H1 (cell line): ENCODE data around the gene CBLN3. TPM values are rescaled to one million over a fixed set of nuclear protein-coding genes. Genes with fewer than 3 reads are reported as not detected.

Experiments used
- CTCF ChIA-PET: fragments of 300-600 bp; sonication (Branson Sonifier 250); formaldehyde crosslinking; loops from one replicate; lab custom pipeline; 2021; ENCODE audit not compliant: partially characterized antibody; lab: Charles Lee
- POLR2A ChIA-PET: fragments of 300-600 bp; sonication (Branson Sonifier 250); formaldehyde crosslinking; loops from one replicate; lab custom pipeline; 2021; ENCODE audit warnings: inconsistent platforms; ENCODE audit not compliant: partially characterized antibody; lab: Charles Lee
- DNase-seq, 2 experiments: peaks; one replicate each; pipeline versions ENCODE4 v3.0.0 to v3.0.0-alpha.2; 2010 to 2022; ENCODE audit warnings: low spot score in 2 of 2, low read depth in 1 of 2, mixed read lengths in 1 of 2
- FAIRE-seq: peaks from 2 replicates; lab custom pipeline; 2011; peaks lifted over from hg19 to GRCh38; lab: Jason Lieb, UNC
- H2AFZ ChIP-seq: 2 replicates; pipeline ENCODE4 v1.8.1; 2012; ENCODE audit warnings: low read length, inconsistent platforms
- H2AK5ac ChIP-seq: 2 replicates; pipeline ENCODE4 v1.6.1; 2013; ENCODE audit warnings: low read depth, low read length
- H2BK120ac ChIP-seq: replicated peaks from 2 replicates; pipeline ENCODE3; 2013; ENCODE audit warnings: low read depth, low read length, inconsistent platforms
- H2BK12ac ChIP-seq: 2 replicates; pipeline ENCODE4 v1.6.1; 2013; ENCODE audit warnings: low read depth, low read length
- H2BK15ac ChIP-seq: 2 replicates; pipeline ENCODE4 v1.6.1; 2013; ENCODE audit warnings: low read length
- H2BK20ac ChIP-seq: 2 replicates; pipeline ENCODE4 v1.6.1; 2013; ENCODE audit warnings: low read length
- H2BK5ac ChIP-seq: 2 replicates; pipeline ENCODE4 v1.6.1; 2013; ENCODE audit warnings: low read depth, low read length
- H3K14ac ChIP-seq: 2 replicates; pipeline ENCODE4 v1.6.1; 2013; ENCODE audit warnings: inconsistent platforms; ENCODE audit not compliant: insufficient read length
- H3K18ac ChIP-seq: 2 replicates; pipeline ENCODE4 v1.6.1; 2013; ENCODE audit warnings: low read length; ENCODE audit errors: extremely low read depth
- H3K23ac ChIP-seq: 2 replicates; pipeline ENCODE4 v1.6.1; 2013; ENCODE audit warnings: inconsistent platforms; ENCODE audit not compliant: insufficient read length
- H3K23me2 ChIP-seq: 2 replicates; pipeline ENCODE4 v1.6.1; 2013; ENCODE audit warnings: low read depth, low read length
- H3K27ac ChIP-seq: 2 replicates; pipeline ENCODE4 v1.6.1; 2011; ENCODE audit warnings: low read depth, low read length, inconsistent platforms
- H3K27me3 ChIP-seq, 4 experiments: replicated peaks in 1 of 4; 1 replicate in 1 of 4; 2 replicates in 3 of 4; pipeline versions ENCODE4 v1.6.1 to v1.8.1; 2011 to 2013; ENCODE audit warnings: low read length in 3 of 4, mild to moderate bottlenecking in 3 of 4, inconsistent platforms in 2 of 4, mixed read lengths in 2 of 4, moderate library complexity in 1 of 4; ENCODE audit not compliant: control insufficient read depth in 3 of 4, insufficient read depth in 3 of 4; ENCODE audit errors: extremely low read depth in 1 of 4
- H3K36me3 ChIP-seq, 4 experiments: 2 replicates each; pipeline versions ENCODE4 v1.6.1 to v1.8.1; 2011 to 2013; ENCODE audit warnings: mild to moderate bottlenecking in 4 of 4, low read length in 3 of 4, moderate library complexity in 2 of 4, control low read depth in 1 of 4, inconsistent platforms in 1 of 4; ENCODE audit not compliant: insufficient read depth in 4 of 4, control insufficient read depth in 2 of 4
- H3K4ac ChIP-seq: replicated peaks from 2 replicates; pipeline ENCODE3; 2013; ENCODE audit warnings: low read length, low read depth, mixed read lengths, inconsistent platforms; ENCODE audit not compliant: insufficient read length
- H3K4me1 ChIP-seq, 4 experiments: replicated peaks in 1 of 4; 1 replicate in 1 of 4; 2 replicates in 3 of 4; pipeline versions ENCODE4 v1.6.1 to v1.8.1; 2011 to 2013; ENCODE audit warnings: low read length in 3 of 4, inconsistent platforms in 2 of 4, mixed read lengths in 1 of 4; ENCODE audit not compliant: insufficient read depth in 4 of 4, control insufficient read depth in 3 of 4
- H3K4me2 ChIP-seq, 2 experiments: 2 replicates each; pipeline versions ENCODE4 v1.6.1 to v1.8.1; 2011 to 2013; ENCODE audit warnings: low read depth in 2 of 2, low read length in 2 of 2, control low read depth in 1 of 2, inconsistent platforms in 1 of 2, mild to moderate bottlenecking in 1 of 2; ENCODE audit not compliant: insufficient read depth in 1 of 2
- H3K4me3 ChIP-seq, 4 experiments: fragments of 200-600, 300-600 bp in 1 of 4; sonication (generic), shearing (Covaris generic), sonication (Bioruptor Twin) in 1 of 4; 2 replicates each; pipeline versions ENCODE4 v1.5.1 to v1.8.1; 2011 to 2016; ENCODE audit warnings: low read length in 4 of 4, low read depth in 3 of 4, control low read depth in 2 of 4, inconsistent platforms in 2 of 4, mild to moderate bottlenecking in 2 of 4, mixed read lengths in 1 of 4, moderate library complexity in 1 of 4; ENCODE audit not compliant: insufficient read depth in 2 of 4; ENCODE audit errors: extremely low read depth in 1 of 4
- H3K56ac ChIP-seq: replicated peaks from 2 replicates; pipeline ENCODE3; 2013; ENCODE audit warnings: low read depth, mild to moderate bottlenecking, mixed read lengths, low read length, inconsistent platforms; ENCODE audit not compliant: insufficient read length
- H3K79me1 ChIP-seq: 2 replicates; pipeline ENCODE4 v1.6.1; 2013; ENCODE audit warnings: low read depth, low read length, control low read depth
- H3K79me2 ChIP-seq, 2 experiments: 2 replicates each; pipeline versions ENCODE4 v1.6.1 to v1.8.1; 2012 to 2013; ENCODE audit warnings: low read length in 2 of 2, mild to moderate bottlenecking in 2 of 2, inconsistent platforms in 1 of 2; ENCODE audit not compliant: insufficient read depth in 2 of 2, control insufficient read depth in 1 of 2
- H3K9ac ChIP-seq, 4 experiments: replicated peaks in 1 of 4; 1 replicate in 1 of 4; 2 replicates in 3 of 4; pipeline versions ENCODE4 v1.6.1 to v1.8.1; 2011 to 2013; ENCODE audit warnings: low read depth in 3 of 4, low read length in 3 of 4, control low read depth in 2 of 4, mild to moderate bottlenecking in 2 of 4, moderate library complexity in 2 of 4, inconsistent platforms in 1 of 4; ENCODE audit errors: extremely low read depth in 1 of 4
- H3K9me3 ChIP-seq, 2 experiments: 2 replicates each; pipeline versions ENCODE4 v1.6.1 to v1.8.1; 2012 to 2013; ENCODE audit warnings: mild to moderate bottlenecking in 2 of 2, moderate library complexity in 2 of 2, control low read depth in 1 of 2, inconsistent platforms in 1 of 2, low read depth in 1 of 2, low read length in 1 of 2, mixed read lengths in 1 of 2; ENCODE audit not compliant: insufficient read depth in 2 of 2
- H4K20me1 ChIP-seq, 2 experiments: replicated peaks in 1 of 2; 2 replicates each; pipeline versions ENCODE3 to v1.8.1; 2011 to 2013; ENCODE audit warnings: inconsistent platforms in 2 of 2, low read length in 2 of 2, mild to moderate bottlenecking in 1 of 2; ENCODE audit not compliant: insufficient read depth in 2 of 2, control insufficient read depth in 1 of 2
- H4K5ac ChIP-seq: 2 replicates; pipeline ENCODE4 v1.6.1; 2013; ENCODE audit warnings: low read length, low read depth, mixed read lengths, inconsistent platforms; ENCODE audit not compliant: insufficient read length
- H4K8ac ChIP-seq: 2 replicates; pipeline ENCODE4 v1.8.0; 2013; ENCODE audit warnings: mild to moderate bottlenecking, moderate library complexity, low read length, inconsistent platforms; ENCODE audit not compliant: insufficient read depth; ENCODE audit errors: extremely low read depth
- H4K91ac ChIP-seq: replicated peaks from 2 replicates; pipeline ENCODE3; 2013; ENCODE audit warnings: low read length, mixed read lengths, inconsistent platforms; ENCODE audit not compliant: insufficient read length
- CEBPB ChIP-seq: IDR thresholded peaks from 2 replicates; pipeline ENCODE4 v1.6.1; 2012; ENCODE audit warnings: low read depth, low read length
- CTCF ChIP-seq, 3 experiments: IDR thresholded peaks; 1 replicate in 2 of 3; 2 replicates in 1 of 3; pipeline versions ENCODE4 v1.5.1 to v1.6.1; 2011; ENCODE audit warnings: low read length in 3 of 3, mild to moderate bottlenecking in 3 of 3, inconsistent platforms in 2 of 3, low read depth in 1 of 3, moderate library complexity in 1 of 3; ENCODE audit not compliant: insufficient read depth in 1 of 3; ENCODE audit errors: control extremely low read depth in 1 of 3
- FOSL1 ChIP-seq: IDR thresholded peaks from 2 replicates; pipeline ENCODE4 v1.6.1; 2011; ENCODE audit warnings: mild to moderate bottlenecking, low read depth, low read length, moderate library complexity; ENCODE audit not compliant: insufficient read depth
- SP4 ChIP-seq: IDR thresholded peaks from 2 replicates; pipeline ENCODE4 v1.6.1; 2012; ENCODE audit warnings: low read length, inconsistent platforms
- SRF ChIP-seq: IDR thresholded peaks from 2 replicates; pipeline ENCODE4 v1.6.1; 2011; ENCODE audit warnings: mild to moderate bottlenecking, low read depth, low read length, moderate library complexity
- WGBS, 2 experiments: shearing (Covaris generic) in 1 of 2; methylation state at CpG; one replicate each; pipeline versions ENCODE4 v1.1.6 to v1.1.7; 2013 to 2015; ENCODE audit warnings: low lambda C conversion rate in 2 of 2, mixed read lengths in 2 of 2, inconsistent platforms in 1 of 2, low coverage in 1 of 2, missing lambda C conversion rate in 1 of 2; ENCODE audit not compliant: insufficient replicate concordance in 2 of 2, insufficient coverage in 1 of 2, insufficient read length in 1 of 2; ENCODE audit errors: extremely low coverage in 1 of 2, missing lambda C conversion rate in 1 of 2; 5-methylcytosine and 5-hydroxymethylcytosine counted together
- polyA plus RNA-seq, 7 experiments: library from polyadenylated mRNA; depleted of rRNA in 3 of 7; stranded (reverse) in 5 of 7; unstranded in 2 of 7; fragments of >200 nt in 5 of 7; fragments of 200-250 nt in 2 of 7; gene quantifications; 1 replicate in 5 of 7; 2 replicates in 1 of 7; 4 replicates in 1 of 7; pipeline versions ENCODE4 v1.2.1 to v1.2.3, GENCODE V29; 2011 to 2013; ENCODE audit warnings: missing spikeins in 2 of 7, mixed read lengths in 2 of 7
- total RNA-seq: library from RNA; stranded (reverse); fragmentation: NEBNext Ultra II Directional; extraction: Animal tissue kit (Norgen Biotek cat#: 25700); gene quantifications from 2 replicates; pipeline ENCODE4 v1.2.1, GENCODE V29; 2021

Gene CBLN3
- total and polyA plus RNA-seq, 2 of the 8 experiments (the other 6 are each of a cell fraction or from before 2014, with no cell fraction given), result 0.54 to 1.00 TPM

- no peak overlapping the region for H2AK5ac ChIP-seq
- DNase-seq, result no peak
- no peak overlapping the region for H3K27ac ChIP-seq
- H3K18ac ChIP-seq, result no peak overlapping the region
- H2BK12ac ChIP-seq, result no peak overlapping the region
- peaks cover 0 to 2% of the 10 kb centered on the region in 2 experiments for H4K20me1 ChIP-seq
- no peak overlapping the region for H4K91ac ChIP-seq
- ChIA-PET CTCF (interaction anchor here (0.7 to 9.6 kb wide), 21 partner anchors 7 to 167 kb away, joined by 3 to 101 read pairs (median 5); partner anchors contain the start of genes ADCY4, CBLN3, CIDEB and KHNYN), POLR2A (interaction anchor here (0.9 to 5.0 kb wide), 6 partner anchors 9 to 78 kb away, joined by 3 to 25 read pairs (median 4); partner anchors contain the start of genes CBLN3 and KHNYN)
- H2AFZ ChIP-seq, result no peak overlapping the region
- no peaks in the 10 kb centered on the region for H3K9me3 ChIP-seq
- H3K4me3 ChIP-seq, result no peak overlapping the region
- H3K4me2 ChIP-seq, result no peak overlapping the region
- peaks cover 2% of the 10 kb centered on the region; the same call in 1 of the 2 replicates for H3K23me2 ChIP-seq
- no peak overlapping the region for H3K23ac ChIP-seq
- H4K5ac ChIP-seq, result no peak overlapping the region
- no peak overlapping the region for H3K4ac ChIP-seq
- H2BK5ac ChIP-seq, result no peak overlapping the region
- no peak overlapping the region for H3K14ac ChIP-seq
- H2BK120ac ChIP-seq, result no peak overlapping the region
- no peak for FAIRE-seq
- WGBS, 2 experiments, result 91% methylated on average over 6 of the region's 6 CpGs; no CpG with 5 or more reads in 1 of the 2 experiments
- no peaks in the 10 kb centered on the region for H3K79me2 ChIP-seq
- H2BK15ac ChIP-seq, result no peak overlapping the region
- H2BK20ac ChIP-seq, result no peak overlapping the region
- H3K27me3 ChIP-seq, result 0 out of 7 replicates have a peak, but pooled peaks cover 0 to 2% (median 0%) of the 10 kb centered on the region in 4 experiments
- H3K56ac ChIP-seq, result no peak overlapping the region
- H3K79me1 ChIP-seq, result peaks cover 3% of the 10 kb centered on the region; the same call in 1 of the 2 replicates
- no peak for TF ChIP-seq SRF
- TF ChIP-seq CTCF (IDR thresholded peaks at IDR 0.05; ENCODE audit: control extremely low read depth in 1 of 3, insufficient read depth in 1 of 3, low read depth in 1 of 3, low read length in 3 of 3), result no peak
- no peak for TF ChIP-seq SP4
- no peak for TF ChIP-seq CEBPB
- TF ChIP-seq FOSL1, result no peak
- no peak overlapping the region for H4K8ac ChIP-seq
- peaks cover 0 to 6% (median 4%) of the 10 kb centered on the region in 4 experiments; a peak in 5 of 8 replicates for H3K36me3 ChIP-seq
- H3K9ac ChIP-seq, result no peak overlapping the region
- no peaks in the 10 kb centered on the region for H3K4me1 ChIP-seq
Observed at GRCh38 chr14:24409192-24409591, 20.3 kb downstream of the CBLN3 start.
